Measurements from ENCODE around the gene KCNJ9. TPM values are rescaled to one million over a fixed set of nuclear protein-coding genes. Genes with fewer than 3 reads are reported as not detected.

Gene KCNJ9
- polyA plus RNA-seq, 1 donor from 2014 or later = 8.0 TPM

- no peak overlapping the region for H2AFZ ChIP-seq (ENCODE audit: low read depth, low read length)
- no peak overlapping the region for H3K4me2 ChIP-seq (ENCODE audit: low read length)
- H3K79me2 ChIP-seq (replicated peaks; ENCODE audit: insufficient read depth, low read length) = no peaks in the 10 kb centered on the region
- H3K36me3 ChIP-seq (ENCODE audit: insufficient read depth, low read length) = no peaks in the 10 kb centered on the region
- no peaks in the 10 kb centered on the region for H3K9me2 ChIP-seq (ENCODE audit: insufficient read depth, low read length)
- H3K9me3 ChIP-seq (ENCODE audit: low read length) = no peaks in the 10 kb centered on the region
- H3F3A ChIP-seq (ENCODE audit: insufficient read depth, low read length, poor library complexity, severe bottlenecking) = no peaks in the 10 kb centered on the region
- no peak overlapping the region for H3K9ac ChIP-seq (ENCODE audit: low read length)
- H3K27me3 ChIP-seq (ENCODE audit: insufficient read depth, low read depth, low read length) = no peaks in the 10 kb centered on the region
- H3K4me3 ChIP-seq (ENCODE audit: low read length) = no peak overlapping the region
- H4K20me1 ChIP-seq (ENCODE audit: insufficient read depth) = no peaks in the 10 kb centered on the region
- no peak overlapping the region for H3K27ac ChIP-seq (ENCODE audit: low read length)
- no peak for TF ChIP-seq REST (IDR thresholded peaks at IDR 0.05; ENCODE audit: borderline replicate concordance)
- TF ChIP-seq CTCF (IDR thresholded peaks at IDR 0.05; ENCODE audit: poor library complexity, severe bottlenecking) = no peak
- no peak for TF ChIP-seq MXI1 (conservative IDR thresholded peaks at IDR 0.05; ENCODE audit: poor library complexity, severe bottlenecking)
- TF ChIP-seq TAF1 (IDR thresholded peaks at IDR 0.05; ENCODE audit: low read depth) = no peak
- no peak for TF ChIP-seq EZH2 (IDR thresholded peaks at IDR 0.05; ENCODE audit: borderline replicate concordance, insufficient read depth, low read length, poor library complexity, severe bottlenecking)
- no peak for TF ChIP-seq POLR2AphosphoS5 (IDR thresholded peaks at IDR 0.05)
- TF ChIP-seq EP300 (conservative IDR thresholded peaks at IDR 0.05; ENCODE audit: poor library complexity, severe bottlenecking) = no peak
- TF ChIP-seq RAD21 (conservative IDR thresholded peaks at IDR 0.05) = no peak
- TF ChIP-seq SMC3 (conservative IDR thresholded peaks at IDR 0.05; ENCODE audit: poor library complexity) = no peak
Observed at GRCh38 chr1:160053548-160054365, 27.6 kb upstream of the KCNJ9 start.

- no peaks in the 10 kb centered on the region for H3K27me3 ChIP-seq (ENCODE audit: insufficient read depth, low read depth, low read length)
- H3K4me3 ChIP-seq (ENCODE audit: low read length) = no peak overlapping the region
- H3F3A ChIP-seq (ENCODE audit: insufficient read depth, low read length, poor library complexity, severe bottlenecking) = no peaks in the 10 kb centered on the region
- H3K9me3 ChIP-seq (ENCODE audit: low read length) = no peaks in the 10 kb centered on the region
- H3K36me3 ChIP-seq (ENCODE audit: insufficient read depth, low read length) = no peaks in the 10 kb centered on the region
- no peaks in the 10 kb centered on the region for H4K20me1 ChIP-seq (ENCODE audit: insufficient read depth)
- H3K4me2 ChIP-seq (ENCODE audit: low read length) = no peak overlapping the region
- no peak for TF ChIP-seq CTCF (IDR thresholded peaks at IDR 0.05; ENCODE audit: poor library complexity, severe bottlenecking)
- TF ChIP-seq SMC3 (conservative IDR thresholded peaks at IDR 0.05; ENCODE audit: poor library complexity) = no peak
- TF ChIP-seq TAF1 (IDR thresholded peaks at IDR 0.05; ENCODE audit: low read depth) = no peak
- no peak for TF ChIP-seq POLR2AphosphoS5 (IDR thresholded peaks at IDR 0.05)
- no peak for TF ChIP-seq RAD21 (conservative IDR thresholded peaks at IDR 0.05)
- no peak for TF ChIP-seq MXI1 (conservative IDR thresholded peaks at IDR 0.05; ENCODE audit: poor library complexity, severe bottlenecking)
- no peak for TF ChIP-seq REST (IDR thresholded peaks at IDR 0.05; ENCODE audit: borderline replicate concordance)
- TF ChIP-seq EP300 (conservative IDR thresholded peaks at IDR 0.05; ENCODE audit: poor library complexity, severe bottlenecking) = no peak
- no peak overlapping the region for H3K27ac ChIP-seq (ENCODE audit: low read length)
- no peaks in the 10 kb centered on the region for H3K9me2 ChIP-seq (ENCODE audit: insufficient read depth, low read length)
- no peak overlapping the region for H3K9ac ChIP-seq (ENCODE audit: low read length)
- no peaks in the 10 kb centered on the region for H3K79me2 ChIP-seq (replicated peaks; ENCODE audit: insufficient read depth, low read length)
- no peak overlapping the region for H2AFZ ChIP-seq (ENCODE audit: low read depth, low read length)
Observed at GRCh38 chr1:160056648-160057169, 24.6 kb upstream of the KCNJ9 start.

Measured in neural cell (in vitro differentiated cells).